Osteocyte (in vitro differentiated cells): ENCODE data around the gene FBXO44. TPM values are rescaled to one million over a fixed set of nuclear protein-coding genes. Genes with fewer than 3 reads are reported as not detected.

ENCODE experiments used
- DNase-seq: peaks from one replicate; pipeline ENCODE4 v3.0.0; 2021; ENCODE audit warnings: mixed read lengths; ENCODE audit not compliant: unreplicated experiment; ENCODE audit errors: extremely low spot score
- H3K27ac Mint-ChIP-seq: one replicate; pipeline ENCODE4 v1.8.0; 2021; ENCODE audit warnings: mild to moderate bottlenecking, mixed read lengths; ENCODE audit not compliant: unreplicated experiment
- H3K27me3 Mint-ChIP-seq: one replicate; pipeline ENCODE4 v1.8.0; 2021; ENCODE audit warnings: mixed read lengths; ENCODE audit not compliant: unreplicated experiment
- H3K36me3 Mint-ChIP-seq: one replicate; pipeline ENCODE4 v1.8.0; 2021; ENCODE audit warnings: mixed read lengths; ENCODE audit not compliant: unreplicated experiment
- H3K4me1 Mint-ChIP-seq: one replicate; pipeline ENCODE4 v1.8.0; 2021; ENCODE audit warnings: mixed read lengths; ENCODE audit not compliant: unreplicated experiment
- H3K4me3 Mint-ChIP-seq: one replicate; pipeline ENCODE4 v1.8.0; 2021; ENCODE audit warnings: mild to moderate bottlenecking, moderate library complexity, mixed read lengths; ENCODE audit not compliant: unreplicated experiment
- H3K9me3 Mint-ChIP-seq: one replicate; pipeline ENCODE4 v1.8.0; 2021; ENCODE audit warnings: mixed read lengths; ENCODE audit not compliant: unreplicated experiment
- total RNA-seq: library from RNA; stranded (reverse); gene quantifications from 2 replicates; pipeline ENCODE4 v1.2.1, GENCODE V29; 2021
- TF ChIP-seq, protein P1 (sequence below): fragments of 200-600 bp; sonication (generic); IDR thresholded peaks from 2 replicates; pipeline ENCODE4 v1.5.0; 2021; ENCODE audit warnings: antibody characterized with exemption, mild to moderate bottlenecking, moderate library complexity

The FBXO44 gene
- total RNA-seq, 1 donor from 2014 or later, result 27.7 TPM

DNA sequence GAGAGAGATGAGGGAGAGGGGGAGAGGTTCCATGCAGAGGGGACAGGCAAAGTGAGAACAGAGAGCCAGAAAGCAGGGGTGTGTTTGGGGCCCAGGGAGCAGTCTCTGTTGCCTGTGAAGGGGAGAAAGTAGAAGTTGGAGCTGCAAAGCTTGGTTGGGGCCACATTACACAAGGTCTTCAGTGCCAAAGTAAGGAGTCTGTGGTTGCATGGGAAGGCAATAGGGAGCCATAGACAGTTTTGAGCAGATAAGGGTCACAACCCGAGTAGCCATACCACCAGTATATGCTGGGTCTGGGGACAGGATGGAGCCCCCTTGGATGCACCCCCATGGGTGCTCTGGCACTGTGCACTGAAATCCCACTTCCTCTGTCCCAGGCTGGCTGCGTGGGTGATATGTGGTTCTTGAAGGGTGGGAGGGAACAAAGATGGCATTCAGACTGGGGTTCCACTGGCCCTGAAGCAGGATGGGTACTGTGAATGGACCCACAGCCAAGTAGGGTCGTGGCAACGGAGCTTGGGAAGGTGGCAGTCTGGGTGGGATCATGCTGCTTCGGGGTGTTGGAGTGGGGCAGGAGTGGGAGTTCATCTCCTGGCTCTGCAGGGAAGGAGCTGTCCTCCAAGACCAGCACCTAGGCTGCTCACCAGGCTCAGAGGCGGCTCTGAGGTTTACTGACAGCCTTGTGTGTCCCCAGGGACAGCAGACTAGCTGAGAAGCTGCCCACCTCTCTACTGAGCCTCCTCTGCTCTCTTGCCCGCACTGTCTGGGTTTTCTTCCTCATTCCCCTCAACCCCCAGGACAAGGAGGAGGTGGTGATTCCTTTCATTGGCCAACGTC is 48.9 kb downstream of the FBXO44 start:
- no peaks in the 10 kb centered on the region for H3K36me3 Mint-ChIP-seq
- no peak for DNase-seq
- no peaks in the 10 kb centered on the region for H3K4me1 Mint-ChIP-seq
- H3K27me3 Mint-ChIP-seq, result peaks cover 40% of the 10 kb centered on the region
- no peak overlapping the region for H3K4me3 Mint-ChIP-seq
- H3K9me3 Mint-ChIP-seq, result no peaks in the 10 kb centered on the region
- H3K27ac Mint-ChIP-seq, result no peak overlapping the region
- TF ChIP-seq, protein P1, sequence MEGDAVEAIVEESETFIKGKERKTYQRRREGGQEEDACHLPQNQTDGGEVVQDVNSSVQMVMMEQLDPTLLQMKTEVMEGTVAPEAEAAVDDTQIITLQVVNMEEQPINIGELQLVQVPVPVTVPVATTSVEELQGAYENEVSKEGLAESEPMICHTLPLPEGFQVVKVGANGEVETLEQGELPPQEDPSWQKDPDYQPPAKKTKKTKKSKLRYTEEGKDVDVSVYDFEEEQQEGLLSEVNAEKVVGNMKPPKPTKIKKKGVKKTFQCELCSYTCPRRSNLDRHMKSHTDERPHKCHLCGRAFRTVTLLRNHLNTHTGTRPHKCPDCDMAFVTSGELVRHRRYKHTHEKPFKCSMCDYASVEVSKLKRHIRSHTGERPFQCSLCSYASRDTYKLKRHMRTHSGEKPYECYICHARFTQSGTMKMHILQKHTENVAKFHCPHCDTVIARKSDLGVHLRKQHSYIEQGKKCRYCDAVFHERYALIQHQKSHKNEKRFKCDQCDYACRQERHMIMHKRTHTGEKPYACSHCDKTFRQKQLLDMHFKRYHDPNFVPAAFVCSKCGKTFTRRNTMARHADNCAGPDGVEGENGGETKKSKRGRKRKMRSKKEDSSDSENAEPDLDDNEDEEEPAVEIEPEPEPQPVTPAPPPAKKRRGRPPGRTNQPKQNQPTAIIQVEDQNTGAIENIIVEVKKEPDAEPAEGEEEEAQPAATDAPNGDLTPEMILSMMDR, result no peak

DNA sequence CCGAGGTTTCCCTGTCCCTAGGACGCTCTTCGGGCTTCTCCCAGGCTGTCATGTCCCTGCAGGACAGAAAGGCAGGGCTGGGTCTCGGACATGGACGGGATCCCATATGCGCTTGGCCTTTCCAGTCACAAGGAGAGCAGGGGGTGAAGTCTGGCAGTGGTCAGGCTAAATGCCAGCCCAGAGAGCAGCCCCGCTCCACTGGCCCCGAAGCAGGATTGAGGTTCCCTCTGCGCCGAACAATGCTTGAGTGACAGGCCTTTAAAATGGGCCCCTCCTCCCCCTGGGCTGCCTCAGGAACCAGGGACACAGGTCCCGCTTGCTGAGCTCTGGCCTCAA is 49.5 kb downstream of the FBXO44 start:
- Mint-ChIP-seq H3K36me3 (no peaks in the 10 kb centered on the region), H3K4me3 (no peak overlapping the region), H3K4me1 (no peaks in the 10 kb centered on the region), H3K9me3 (no peaks in the 10 kb centered on the region), H3K27me3 (peaks cover 35% of the 10 kb centered on the region), H3K27ac (no peak overlapping the region)
- no peak for DNase-seq
- TF ChIP-seq, protein P1, result no peak

DNA sequence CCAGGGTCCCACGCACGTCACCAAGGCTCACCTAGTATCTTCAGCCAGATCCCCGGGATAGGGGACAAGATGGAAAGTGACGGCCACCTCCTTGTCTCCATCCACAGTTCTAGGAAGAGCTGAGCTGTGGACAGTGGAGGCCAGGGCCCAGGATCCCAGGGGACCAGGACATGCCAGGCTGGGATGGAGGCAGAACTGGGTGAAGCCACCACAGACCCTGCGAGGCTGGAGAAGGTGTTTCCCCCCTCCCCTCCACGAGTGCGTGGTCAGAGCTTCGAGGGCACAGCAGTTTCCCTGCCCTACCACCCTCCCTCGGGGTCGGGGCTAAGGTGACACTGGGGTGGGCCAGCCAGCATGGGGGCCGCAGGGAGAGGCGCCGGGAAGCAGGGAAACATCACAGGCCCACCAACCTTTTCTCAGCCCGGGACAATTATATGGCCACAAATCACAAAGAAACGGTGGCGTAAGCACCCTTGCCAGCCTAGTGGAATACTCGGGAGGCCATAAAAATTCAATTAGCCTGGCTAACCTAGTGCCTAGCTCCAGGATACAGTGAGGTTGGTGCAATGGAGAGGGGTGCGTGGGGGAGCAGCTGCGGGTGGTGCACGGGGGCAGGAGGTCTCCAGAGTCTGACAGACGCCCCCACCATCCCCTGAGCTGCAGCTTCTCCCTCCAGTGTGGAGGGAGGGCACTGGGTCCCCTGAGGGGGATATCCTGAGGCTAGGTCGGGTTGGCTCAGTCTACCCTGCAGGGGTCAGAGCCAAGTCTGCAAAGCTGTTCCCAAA is 50.2 kb downstream of the FBXO44 start:
- no peak overlapping the region for H3K4me3 Mint-ChIP-seq
- no peaks in the 10 kb centered on the region for H3K36me3 Mint-ChIP-seq
- H3K27ac Mint-ChIP-seq, result no peak overlapping the region
- H3K27me3 Mint-ChIP-seq, result peaks cover 34% of the 10 kb centered on the region
- H3K4me1 Mint-ChIP-seq, result no peaks in the 10 kb centered on the region
- no peak for DNase-seq
- no peaks in the 10 kb centered on the region for H3K9me3 Mint-ChIP-seq
- TF ChIP-seq, protein P1, result no peak

GRCh38 chr1:11705596-11705995 is 50.9 kb downstream of the FBXO44 start:
- no peaks in the 10 kb centered on the region for H3K4me1 Mint-ChIP-seq
- no peaks in the 10 kb centered on the region for H3K36me3 Mint-ChIP-seq
- peaks cover 33% of the 10 kb centered on the region for H3K27me3 Mint-ChIP-seq
- H3K9me3 Mint-ChIP-seq, result no peaks in the 10 kb centered on the region
- TF ChIP-seq, protein P1, result no peak
- H3K27ac Mint-ChIP-seq, result no peak overlapping the region
- H3K4me3 Mint-ChIP-seq, result no peak overlapping the region
- no peak for DNase-seq

- H3K27me3 Mint-ChIP-seq, result peaks cover 28% of the 10 kb centered on the region
- no peaks in the 10 kb centered on the region for H3K9me3 Mint-ChIP-seq
- no peak overlapping the region for H3K4me3 Mint-ChIP-seq
- no peaks in the 10 kb centered on the region for H3K36me3 Mint-ChIP-seq
- H3K4me1 Mint-ChIP-seq, result no peaks in the 10 kb centered on the region
- no peak overlapping the region for H3K27ac Mint-ChIP-seq
- TF ChIP-seq, protein P1, result no peak
- no peak for DNase-seq
Observed at GRCh38 chr1:11706292-11706691, 51.6 kb downstream of the FBXO44 start.
